HEK293 (cell line): Measurements from ENCODE around the gene TIMM50.

Source experiments
- CTCF ChIA-PET: fragments of 350-600 bp; formaldehyde crosslinking; extraction: SDS; loops from one replicate; lab custom pipeline; 2021; ENCODE audit warnings: antibody characterized with exemption; lab: Yijun Ruan, JAX
- POLR2A ChIA-PET: fragments of 300-600 bp; formaldehyde crosslinking; extraction: SDS; loops from one replicate; lab custom pipeline; 2020; ENCODE audit warnings: antibody characterized with exemption, inconsistent platforms; lab: Yijun Ruan, JAX
- H3K27ac ChIP-seq: fragments of 200-500 bp; sonication (Bioruptor generic); 2 replicates; pipeline ENCODE4 v1.5.1; 2014; ENCODE audit warnings: low read depth, low read length, control low read depth, inconsistent platforms; ENCODE audit errors: extremely low read depth
- H3K36me3 ChIP-seq, 2 experiments: fragments of 200-500 bp in 1 of 2; sonication (Bioruptor generic) in 1 of 2; 1 replicate in 1 of 2; 2 replicates in 1 of 2; pipeline ENCODE4 v1.5.1; 2014 to 2017; ENCODE audit warnings: inconsistent platforms in 2 of 2, low read length in 2 of 2; ENCODE audit not compliant: control insufficient read depth in 2 of 2, insufficient read depth in 1 of 2
- H3K4me1 ChIP-seq: fragments of 200-500 bp; sonication (Bioruptor generic); 2 replicates; pipeline ENCODE4 v1.5.1; 2014; ENCODE audit warnings: mild to moderate bottlenecking, low read length, inconsistent platforms; ENCODE audit not compliant: control insufficient read depth, insufficient read depth
- H3K4me3 ChIP-seq: 2 replicates; pipeline ENCODE4 v1.5.1; 2011; ENCODE audit warnings: low read depth, mild to moderate bottlenecking, control low read depth, low read length, moderate library complexity
- H3K9me3 ChIP-seq: fragments of 200-500 bp; sonication (Bioruptor generic); 2 replicates; pipeline ENCODE4 v1.5.1; 2014; ENCODE audit warnings: low read depth, low read length, inconsistent platforms; ENCODE audit not compliant: control insufficient read depth, insufficient read depth
- ATF2 ChIP-seq: fragments of 450-650 bp; formaldehyde crosslinking; IDR thresholded peaks from 2 replicates; pipeline ENCODE4 v1.5.1; 2016; ENCODE audit warnings: missing biosample characterization, missing genetic modification characterization, low read depth
- GFI1B ChIP-seq: fragments of 450-650 bp; formaldehyde crosslinking; IDR thresholded peaks from 2 replicates; pipeline ENCODE4 v1.5.1; 2016; ENCODE audit warnings: missing biosample characterization, missing genetic modification characterization
- GLIS1 ChIP-seq: fragments of 450-650 bp; formaldehyde crosslinking; IDR thresholded peaks from 2 replicates; pipeline ENCODE4 v1.5.1; 2016; ENCODE audit warnings: missing biosample characterization, missing genetic modification characterization
- PRDM4 ChIP-seq: fragments of 450-650 bp; formaldehyde crosslinking; IDR thresholded peaks from 2 replicates; pipeline ENCODE4 v1.5.1; 2017; ENCODE audit warnings: missing biosample characterization, missing genetic modification characterization
- SP3 ChIP-seq: fragments of 450-650 bp; formaldehyde crosslinking; IDR thresholded peaks from 2 replicates; pipeline ENCODE4 v1.5.1; 2016; ENCODE audit warnings: missing biosample characterization, missing genetic modification characterization
- SP7 ChIP-seq: fragments of 450-650 bp; formaldehyde crosslinking; IDR thresholded peaks from 2 replicates; pipeline ENCODE4 v1.5.1; 2016; ENCODE audit warnings: missing biosample characterization, missing genetic modification characterization
- TCF7L2 ChIP-seq: IDR thresholded peaks from 2 replicates; pipeline ENCODE4 v1.6.1; 2011; ENCODE audit warnings: low read depth, mild to moderate bottlenecking, inconsistent platforms, low read length, moderate library complexity, borderline replicate concordance
- WT1 ChIP-seq: fragments of 450-650 bp; formaldehyde crosslinking; IDR thresholded peaks from 2 replicates; pipeline ENCODE4 v1.5.1; 2016; ENCODE audit warnings: missing biosample characterization, missing genetic modification characterization
- YY1 ChIP-seq: fragments of 450-650 bp; formaldehyde crosslinking; IDR thresholded peaks from 2 replicates; pipeline ENCODE4 v1.5.1; 2018; ENCODE audit warnings: missing biosample characterization, missing genetic modification characterization
- ZBTB10 ChIP-seq: fragments of 450-650 bp; formaldehyde crosslinking; IDR thresholded peaks from 2 replicates; pipeline ENCODE4 v1.5.1; 2016; ENCODE audit warnings: missing biosample characterization, missing genetic modification characterization
- ZBTB17 ChIP-seq: fragments of 450-650 bp; formaldehyde crosslinking; IDR thresholded peaks from 2 replicates; pipeline ENCODE4 v1.5.1; 2016; ENCODE audit warnings: missing biosample characterization, missing genetic modification characterization
- ZNF148 ChIP-seq: fragments of 450-650 bp; formaldehyde crosslinking; IDR thresholded peaks from 2 replicates; pipeline ENCODE4 v1.5.0; 2017; ENCODE audit warnings: missing biosample characterization, missing genetic modification characterization, borderline replicate concordance
- ZNF2 ChIP-seq: fragments of 450-650 bp; formaldehyde crosslinking; IDR thresholded peaks from 2 replicates; pipeline ENCODE4 v1.5.1; 2016; ENCODE audit warnings: missing biosample characterization, missing genetic modification characterization
- ZNF23 ChIP-seq: fragments of 450-650 bp; formaldehyde crosslinking; IDR thresholded peaks from 2 replicates; pipeline ENCODE4 v1.5.1; 2016; ENCODE audit warnings: missing biosample characterization, missing genetic modification characterization, borderline replicate concordance
- ZNF239 ChIP-seq: fragments of 450-650 bp; formaldehyde crosslinking; IDR thresholded peaks from 2 replicates; pipeline ENCODE4 v1.5.1; 2016; ENCODE audit warnings: missing biosample characterization, missing genetic modification characterization
- ZNF280D ChIP-seq: fragments of 450-650 bp; formaldehyde crosslinking; IDR thresholded peaks from 2 replicates; pipeline ENCODE4 v1.5.1; 2016; ENCODE audit warnings: missing biosample characterization, missing genetic modification characterization
- ZNF292 ChIP-seq: fragments of 450-650 bp; formaldehyde crosslinking; IDR thresholded peaks from 2 replicates; pipeline ENCODE4 v1.5.1; 2016; ENCODE audit warnings: low read depth, missing biosample characterization, missing genetic modification characterization, borderline replicate concordance
- ZNF600 ChIP-seq: fragments of 450-650 bp; formaldehyde crosslinking; IDR thresholded peaks from 2 replicates; pipeline ENCODE4 v1.5.1; 2016; ENCODE audit warnings: missing biosample characterization, missing genetic modification characterization
- ZNF610 ChIP-seq: fragments of 450-650 bp; formaldehyde crosslinking; IDR thresholded peaks from 2 replicates; pipeline ENCODE4 v1.5.1; 2016; ENCODE audit warnings: missing biosample characterization, missing genetic modification characterization, borderline replicate concordance
- ZNF747 ChIP-seq: fragments of 450-650 bp; formaldehyde crosslinking; IDR thresholded peaks from 2 replicates; pipeline ENCODE4 v1.5.1; 2016; ENCODE audit warnings: missing biosample characterization, missing genetic modification characterization
- ZNF768 ChIP-seq: fragments of 450-650 bp; formaldehyde crosslinking; IDR thresholded peaks from 2 replicates; pipeline ENCODE4 v1.5.1; 2018; ENCODE audit warnings: missing biosample characterization, mild to moderate bottlenecking, missing genetic modification characterization
- ZNF776 ChIP-seq: fragments of 450-650 bp; formaldehyde crosslinking; IDR thresholded peaks from 2 replicates; pipeline ENCODE4 v1.5.0; 2017; ENCODE audit warnings: missing biosample characterization, missing genetic modification characterization, borderline replicate concordance
- ZNF777 ChIP-seq: fragments of 450-650 bp; formaldehyde crosslinking; IDR thresholded peaks from 2 replicates; pipeline ENCODE4 v1.5.1; 2017; ENCODE audit warnings: missing biosample characterization, missing genetic modification characterization, borderline replicate concordance

The TIMM50 gene

GRCh38 chr19:39497701-39497995 is 17.0 kb downstream of the TIMM50 start (continued):
- TF ChIP-seq TCF7L2, result no peak
- TF ChIP-seq ZNF776, result no peak
- no peak for TF ChIP-seq SP7 (tag by site-specific recombination)
- no peak for TF ChIP-seq PRDM4 (tag by site-specific recombination)
- TF ChIP-seq ZNF23 (tag by site-specific recombination), result no peak
- no peak for TF ChIP-seq ZNF747 (tag by site-specific recombination)

- ChIA-PET CTCF (interaction anchor here (0.5 to 4.9 kb wide), 28 partner anchors 10 to 571 kb away, joined by 3 to 59 read pairs (median 4); partner anchors contain the start of genes EID2, EID2B, RPS16 and TIMM50), POLR2A (interaction anchor here (0.5 to 3.5 kb wide), 17 partner anchors 9 to 829 kb away, joined by 3 to 29 read pairs (median 5); partner anchors contain the start of genes EID2B, RPS16, SUPT5H and TIMM50)
- H3K27ac ChIP-seq, result peak overlapping the region; percentile 2; the same call in 1 of the 2 replicates
- H3K36me3 ChIP-seq, result no peaks in the 10 kb centered on the region; a peak in 1 of 3 replicates
- H3K9me3 ChIP-seq, result no peaks in the 10 kb centered on the region
- H3K4me1 ChIP-seq, result peaks cover 16% of the 10 kb centered on the region
- H3K4me3 ChIP-seq, result no peak overlapping the region
- TF ChIP-seq ZNF239 (0 out of 2 replicates have a peak, but pooled peaks have one; percentile 17), WT1 (tag by site-specific recombination) (peak; percentile 44), ZNF610 (tag by site-specific recombination) (0 out of 2 replicates have a peak, but pooled peaks have one; percentile 28), GLIS1 (tag by site-specific recombination) (peak; percentile 43), ZBTB10 (peak; percentile 61; the same call in 1 of the 2 replicates), ZNF777 (tag by site-specific recombination) (peak; percentile 96), ZNF280D (tag by site-specific recombination) (peak; percentile 45; the same call in 1 of the 2 replicates), ATF2 (tag by site-specific recombination) (peak; percentile 36; the same call in 1 of the 2 replicates), ZBTB17 (tag by site-specific recombination) (peak; percentile 92), ZNF768 (tag by site-specific recombination) (peak; percentile 70; the same call in 1 of the 2 replicates), ZNF2 (peak; percentile 98), YY1 (0 out of 2 replicates have a peak, but pooled peaks have one; percentile 13), GFI1B (tag by site-specific recombination) (peak; percentile 69), SP3 (tag by site-specific recombination) (peak; percentile 79), ZNF292 (no peak), ZNF148 (tag by site-specific recombination) (no peak), ZNF600 (tag by site-specific recombination) (peak; percentile 94)
These were observed 17.6 kb downstream of the TIMM50 start for GRCh38 chr19:39497996-39498797.
